Pericardium fibroblast (primary cell): ENCODE results near the gene PSMB7. TPM values are rescaled to one million over a fixed set of nuclear protein-coding genes. Genes with fewer than 3 reads are reported as not detected.

Source experiments
- total RNA-seq: library from RNA; depleted of rRNA; stranded (reverse); fragments of >200 nt; gene quantifications from 2 replicates; pipeline ENCODE4 v1.2.3, GENCODE V29; 2015

Gene PSMB7
- 137 and 189 TPM in 2 replicates for total RNA-seq

DNA sequence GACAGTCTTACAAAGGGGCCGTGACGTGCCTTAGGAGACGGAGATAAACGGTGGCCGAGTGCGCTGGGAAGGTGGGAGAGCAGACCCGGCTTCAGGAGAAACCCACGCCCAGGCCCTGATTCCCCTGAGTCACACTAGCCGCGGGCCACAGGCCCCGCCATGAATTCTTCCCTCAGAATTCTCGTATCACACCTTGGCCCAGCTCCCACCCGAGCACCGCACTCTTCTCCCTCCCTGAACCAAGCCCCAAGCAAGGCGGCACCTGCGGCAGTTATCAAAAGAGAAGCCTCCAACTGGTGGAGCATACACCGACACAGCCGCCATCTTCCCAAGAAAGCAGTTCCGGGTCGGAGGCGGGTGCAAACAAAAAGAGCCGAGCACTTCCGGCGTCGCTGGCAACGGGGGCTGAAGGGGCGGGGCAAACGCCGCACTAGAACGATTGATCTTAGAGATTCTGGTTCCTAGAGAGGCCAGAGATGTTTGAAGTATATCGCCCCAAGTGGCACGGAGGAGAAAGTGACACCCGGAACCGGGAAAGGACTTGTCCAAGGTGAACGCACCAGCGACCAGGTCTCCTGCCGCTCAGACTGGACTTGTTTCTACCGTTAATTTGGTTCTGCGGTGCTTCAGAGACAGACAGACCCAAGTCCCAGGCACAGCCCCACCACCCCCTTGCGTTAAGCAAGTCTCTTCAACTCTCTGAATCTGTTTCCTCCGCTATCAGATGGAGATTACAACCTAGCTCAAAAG lies at the start of gene PSMB7:
Gene PSMB7, minus strand, starts transcription at position 341 of the 750 bp plus-strand sequence. Its CDS starts 17 bp downstream, at position 324.

DNA sequence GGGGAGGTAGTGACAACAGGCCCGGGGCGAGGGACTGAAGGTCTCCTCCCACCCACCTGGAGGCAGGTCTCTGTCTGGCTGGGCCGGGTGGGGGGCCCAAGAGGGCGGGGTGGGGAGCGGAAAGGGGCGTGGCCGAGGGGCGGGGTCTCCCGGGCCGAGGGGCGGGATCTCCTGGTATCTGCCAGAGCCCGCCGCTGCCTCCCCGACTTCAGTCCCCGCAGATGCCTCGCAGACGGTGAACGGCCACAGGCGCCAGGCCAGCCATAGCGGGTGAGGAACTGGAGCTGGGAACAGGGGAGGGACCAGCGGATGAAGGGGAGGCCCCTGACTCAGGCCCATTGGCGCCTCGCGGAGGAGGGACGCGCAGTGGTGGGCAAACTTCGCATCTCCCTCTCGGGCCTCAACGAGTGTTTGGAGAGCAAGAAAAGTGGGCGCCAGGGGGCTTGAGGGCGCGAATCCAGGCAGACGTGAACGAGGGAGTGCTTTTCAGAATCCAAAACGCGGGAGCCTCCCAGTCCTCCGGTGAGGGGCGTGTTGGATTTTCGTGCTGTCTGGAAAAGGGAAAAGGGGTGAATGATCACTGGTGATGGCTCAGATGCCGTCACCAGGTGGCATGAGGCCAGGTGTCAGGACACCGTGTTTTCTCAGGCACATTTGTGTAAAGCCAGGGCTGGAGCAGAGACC lies 35.1 kb upstream of the PSMB7 start, which contains the start of gene ADGRD2:
Gene ADGRD2, plus strand, starts transcription at position 211 of the 684 bp plus-strand sequence. CDS start 1,216 bp downstream, outside the sequence.

Other genes with a start within 250 kb of the PSMB7 start
- 45.6 and 63.6 TPM in 2 replicates for gene NEK6, start 157.5 kb downstream of the PSMB7 start, total RNA-seq
- not detected in 2 replicates for gene ADGRD2, start 35.0 kb upstream of the PSMB7 start, total RNA-seq
- not detected in 2 replicates for gene NR5A1, start 92.0 kb upstream of the PSMB7 start, total RNA-seq